GM18868 (cell line): ENCODE results near the gene STX18.
A peak's percentile ranks its signal among the peaks of the same experiment; 100 is the strongest.
"Not testable (repeated sequence)": the region's sequence is repeated elsewhere in the genome, so short reads cannot be mapped to it uniquely, and the experiment has no call there.

ENCODE experiments used
- ATAC-seq: cut with Tn5 transposase; IDR thresholded peaks from one replicate; pipeline ENCODE4 v1.9.1; 2021; ENCODE audit warnings: mild to moderate bottlenecking, moderate library complexity; ENCODE audit not compliant: unreplicated experiment

Gene STX18

GRCh38 chr4:4481399-4481994 lies 60.4 kb downstream of the STX18 start:
- no peak for ATAC-seq

- ATAC-seq, result no peak
Observed at GRCh38 chr4:4480685-4481398, 61.0 kb downstream of the STX18 start.

- no peak for ATAC-seq
Observed at GRCh38 chr4:4480205-4480604, 61.6 kb downstream of the STX18 start.

- no peak for ATAC-seq
Observed at GRCh38 chr4:4479366-4479765, 62.5 kb downstream of the STX18 start.

GRCh38 chr4:4477796-4478195 lies 64.1 kb downstream of the STX18 start:
- ATAC-seq, result no peak

- no peak for ATAC-seq
Observed at GRCh38 chr4:4477391-4477790, 64.5 kb downstream of the STX18 start.

GRCh38 chr4:4474476-4474875 lies 67.4 kb downstream of the STX18 start:
- no peak for ATAC-seq

GRCh38 chr4:4472344-4472958 lies 69.4 kb downstream of the STX18 start:
- no peak for ATAC-seq

- ATAC-seq, result no peak
Observed at GRCh38 chr4:4471195-4471594, 70.7 kb downstream of the STX18 start.

- no peak for ATAC-seq
Observed at GRCh38 chr4:4470208-4470607, 71.6 kb downstream of the STX18 start.

- not testable (repeated sequence) for ATAC-seq
Observed at GRCh38 chr4:4465238-4465637, 76.6 kb downstream of the STX18 start.

- ATAC-seq, result no peak
Observed at GRCh38 chr4:4462970-4463369, 78.9 kb downstream of the STX18 start.

GRCh38 chr4:4461850-4462249 lies 80.0 kb downstream of the STX18 start:
- ATAC-seq, result no peak

GRCh38 chr4:4461178-4461577 lies 80.7 kb downstream of the STX18 start:
- no peak for ATAC-seq

GRCh38 chr4:4460759-4461158 lies 81.1 kb downstream of the STX18 start:
- no peak for ATAC-seq

- ATAC-seq, result no peak
Observed at GRCh38 chr4:4459181-4459580, 82.7 kb downstream of the STX18 start.

GRCh38 chr4:4457803-4458553 lies 83.9 kb downstream of the STX18 start:
- ATAC-seq, result no peak

- no peak for ATAC-seq
Observed at GRCh38 chr4:4456816-4457578, 84.9 kb downstream of the STX18 start.

- ATAC-seq, result no peak
Observed at GRCh38 chr4:4456351-4456750, 85.5 kb downstream of the STX18 start.

GRCh38 chr4:4455210-4455865 lies 86.5 kb downstream of the STX18 start:
- ATAC-seq, result peak; percentile 66
